IPS DF 4.7 (cell line): ENCODE results near the gene ATP6V0D1.
"Not testable (repeated sequence)": the region's sequence is repeated elsewhere in the genome, so short reads cannot be mapped to it uniquely, and the experiment has no call there.

Experiments
- DNase-seq: peaks from one replicate; pipeline ENCODE4 v3.0.0-alpha.2; 2013; ENCODE audit warnings: low spot score; ENCODE audit errors: extremely low read depth

Gene ATP6V0D1

GRCh38 chr16:67480833-67481560 lies at the start of gene ATP6V0D1:
ATP6V0D1 (minus strand) TSS chr16:67481157; CDS start chr16:67481086, 71 bp downstream.
- peak; percentile 90 for DNase-seq

DNA sequence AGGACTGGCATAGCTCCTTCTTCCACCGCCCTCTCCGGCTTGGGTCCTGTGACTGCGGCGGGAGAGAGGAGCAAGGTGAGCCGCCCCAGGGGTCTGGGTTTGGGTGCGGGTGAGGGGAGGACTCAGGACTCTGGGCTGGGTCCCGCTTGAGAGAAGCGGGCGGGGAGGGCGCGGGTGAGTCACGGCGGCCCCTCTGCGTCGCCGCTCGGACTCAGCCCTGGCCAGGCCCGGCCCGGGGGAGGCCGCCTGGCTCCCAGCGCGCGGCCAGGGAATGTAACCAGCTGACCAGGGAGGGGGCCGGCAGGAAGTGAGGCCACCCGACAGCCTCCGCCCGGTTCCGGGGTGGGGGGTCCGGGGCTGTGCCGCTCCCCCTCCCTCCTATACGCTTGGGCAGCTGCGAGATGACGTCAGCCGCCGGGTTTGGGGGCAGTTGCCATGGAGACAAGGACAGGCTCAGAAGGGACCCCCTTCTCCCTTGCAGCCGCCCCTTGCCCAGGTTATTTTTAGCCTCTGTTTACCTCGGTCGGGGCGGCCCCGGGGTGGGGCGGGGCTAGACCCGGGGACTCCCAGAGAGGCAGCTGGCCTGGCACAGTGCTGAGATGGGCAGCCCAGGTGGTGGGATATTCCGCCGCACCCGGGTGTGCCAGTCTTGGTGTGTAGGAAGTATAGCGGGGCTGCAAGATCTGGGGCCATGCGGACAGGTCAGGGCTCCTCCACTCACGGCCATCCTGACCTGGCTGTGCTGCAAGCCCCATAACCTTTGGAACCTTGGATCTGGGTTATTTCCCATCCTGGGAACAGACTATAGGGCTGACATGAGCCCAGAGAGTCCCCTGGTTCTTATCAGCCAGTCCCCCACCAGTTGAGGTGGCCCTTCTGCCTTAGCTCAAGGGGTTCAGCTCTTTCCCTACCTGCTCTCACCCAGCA lies 49.3 kb upstream of the ATP6V0D1 start:
- no peak for DNase-seq

DNA sequence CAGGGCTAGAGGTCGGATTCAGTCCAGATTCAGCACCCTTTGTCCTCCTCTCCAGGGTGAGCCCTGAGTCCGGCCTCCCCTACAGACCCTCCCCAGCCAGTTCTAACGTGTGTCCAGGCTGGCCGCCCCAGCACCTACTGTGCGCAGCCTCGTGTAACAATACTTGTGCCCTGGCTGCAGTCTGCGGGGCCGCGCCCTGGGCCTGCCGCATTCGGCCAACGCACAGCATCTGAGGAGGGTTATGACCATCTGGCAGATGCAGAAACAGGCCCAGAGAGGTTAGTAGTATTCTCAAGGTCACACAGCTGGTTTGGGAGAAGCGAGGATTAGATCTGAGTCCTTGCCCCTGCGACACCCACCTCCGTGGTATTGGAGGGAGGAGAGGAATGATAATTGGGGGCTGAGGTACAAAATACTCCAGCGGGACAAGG lies 48.6 kb upstream of the ATP6V0D1 start:
- DNase-seq: no peak

- DNase-seq: no peak
Measured at GRCh38 chr16:67528870-67529581, 48.1 kb upstream of the ATP6V0D1 start.

DNA sequence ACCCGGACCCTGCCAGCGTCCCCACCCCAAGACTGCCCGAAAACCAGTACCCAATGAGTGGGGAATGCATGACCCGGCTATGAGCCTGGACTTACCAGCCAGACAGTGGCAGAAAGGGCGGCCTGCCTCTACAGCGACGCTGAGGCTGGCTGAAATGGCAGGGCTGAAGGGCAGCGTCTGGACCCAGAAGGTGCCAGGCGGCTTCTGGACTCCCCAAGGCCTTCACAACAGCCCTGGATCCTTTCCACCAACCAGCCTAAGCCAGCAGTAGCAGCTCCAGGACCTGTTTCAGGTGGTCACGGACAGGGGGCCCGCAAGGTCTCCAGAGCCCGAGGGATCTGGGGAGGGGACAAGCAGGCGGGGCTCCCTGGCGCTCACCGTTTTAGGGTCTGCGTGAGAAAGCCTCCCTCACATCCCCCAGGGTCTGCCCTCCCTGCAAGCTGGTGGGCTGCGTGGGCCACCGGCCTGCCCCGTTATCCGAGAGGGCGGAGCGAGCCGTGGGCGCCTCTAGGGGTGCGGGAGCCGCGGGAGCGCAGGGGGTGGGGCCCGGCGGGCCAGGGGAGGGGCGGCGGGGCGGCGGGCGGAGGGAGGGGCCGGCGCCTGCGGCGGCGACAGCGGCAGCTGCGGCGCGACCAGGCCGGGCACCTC lies 47.4 kb upstream of the ATP6V0D1 start, which contains the start of gene RIPOR1:
Gene RIPOR1 (plus strand): TSS at position 608 of the 648 bp plus-strand sequence. CDS start 9,618 bp downstream, outside the sequence.
- no peak for DNase-seq

DNA sequence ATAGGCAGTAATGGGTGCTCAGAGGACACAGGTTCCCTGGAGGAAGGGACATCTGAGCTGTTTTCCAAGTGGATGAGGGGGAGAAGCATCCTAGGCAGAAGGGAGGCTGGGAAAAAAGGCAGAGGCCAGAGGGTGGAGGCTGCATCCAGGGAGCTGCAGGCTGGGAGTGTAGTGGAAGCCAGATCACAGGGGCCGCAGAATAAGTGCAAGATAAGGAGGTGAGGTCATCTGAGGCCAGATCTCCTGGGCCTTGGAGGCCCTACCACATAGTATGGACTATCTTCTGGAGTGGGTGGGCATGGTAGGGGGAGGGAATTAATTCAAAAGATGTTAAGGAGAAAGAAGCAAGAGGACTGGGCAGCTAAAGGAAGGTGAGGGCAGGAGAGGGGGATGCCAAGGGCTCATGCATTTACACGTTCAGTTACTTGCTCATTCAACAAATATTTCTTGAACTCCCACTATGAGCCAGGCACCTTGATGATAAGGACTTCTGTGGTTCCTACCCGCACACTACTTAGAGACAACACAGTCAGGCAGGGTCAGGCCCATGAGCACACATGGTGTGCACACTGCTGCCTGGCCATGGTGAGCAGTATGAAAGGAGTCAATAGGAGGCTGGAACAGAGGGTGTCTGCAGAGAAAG lies 45.3 kb upstream of the ATP6V0D1 start:
- no peak for DNase-seq

DNA sequence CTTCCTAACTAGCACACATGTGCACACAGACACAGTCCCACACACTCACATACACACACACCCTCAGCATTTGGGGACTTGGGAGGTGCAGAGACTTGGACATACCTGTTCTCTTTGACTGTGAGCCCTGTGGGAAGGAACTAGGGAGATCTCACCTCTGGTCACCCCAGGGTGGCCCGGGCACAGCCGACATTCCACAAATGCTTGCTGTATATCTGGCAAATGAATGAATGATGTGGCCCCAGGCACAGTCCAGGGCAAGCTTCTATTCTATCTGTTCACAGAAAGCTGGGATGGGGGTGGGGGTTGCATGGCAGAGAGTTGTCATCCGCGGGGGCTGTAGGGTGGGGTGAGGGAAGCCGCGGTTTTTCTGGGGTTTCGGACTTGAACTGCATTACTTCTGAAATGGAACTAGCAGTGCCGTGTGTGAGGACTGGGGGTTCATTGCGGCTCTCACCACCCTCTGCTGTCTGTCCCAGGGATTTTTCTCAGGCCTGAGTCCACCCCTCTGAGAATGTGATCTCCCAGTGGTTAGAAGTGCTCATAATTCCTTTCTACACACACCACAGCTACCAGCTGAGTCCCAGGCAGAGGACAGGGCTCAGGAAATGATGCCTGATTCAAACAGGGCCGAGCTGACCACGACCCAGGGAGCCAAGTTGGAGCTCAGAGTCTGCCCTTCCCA lies 44.4 kb upstream of the ATP6V0D1 start:
- DNase-seq: no peak

DNA sequence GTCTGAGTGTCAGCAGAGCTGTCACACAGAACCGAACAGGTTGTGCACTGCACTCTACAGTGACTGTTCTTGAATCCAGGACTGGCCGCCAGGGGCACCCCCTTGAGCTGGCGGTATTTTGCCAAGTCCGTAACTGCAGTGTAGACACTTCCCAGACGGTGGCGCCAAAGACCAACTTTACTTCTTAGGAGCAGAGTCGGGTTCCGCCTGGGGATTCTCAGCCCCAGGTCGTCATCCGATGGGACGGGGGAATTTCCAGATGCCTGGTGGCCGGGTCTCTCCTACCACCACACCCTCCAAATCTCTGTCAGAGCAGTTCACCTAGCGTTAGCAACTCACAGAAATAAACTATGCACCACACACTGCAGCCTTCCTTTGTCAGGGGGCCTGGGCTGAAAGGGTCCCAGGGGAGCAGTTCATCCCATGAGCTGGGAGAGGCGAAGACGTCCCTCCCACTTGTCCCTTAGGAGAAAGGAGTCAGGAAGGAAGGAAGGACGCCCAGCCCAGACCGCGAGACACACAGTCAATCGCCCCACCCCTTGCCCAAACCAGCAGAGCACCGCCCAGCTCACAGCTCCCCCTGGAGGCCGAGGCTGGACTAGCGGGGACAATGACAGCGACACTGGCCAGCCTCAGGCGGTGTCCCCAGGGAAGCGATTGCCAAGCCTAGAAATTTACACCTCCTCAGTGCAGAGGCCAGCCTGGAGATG lies 40.3 kb upstream of the ATP6V0D1 start:
- peak; percentile 93 for DNase-seq

- DNase-seq: no peak
Measured at GRCh38 chr16:67519242-67519641, 38.3 kb upstream of the ATP6V0D1 start.

GRCh38 chr16:67518676-67519075 lies 37.7 kb upstream of the ATP6V0D1 start:
- no peak for DNase-seq

- no peak for DNase-seq
Measured at GRCh38 chr16:67517661-67518423, 36.9 kb upstream of the ATP6V0D1 start.

GRCh38 chr16:67517155-67517445 lies 36.1 kb upstream of the ATP6V0D1 start:
- no peak for DNase-seq

DNA sequence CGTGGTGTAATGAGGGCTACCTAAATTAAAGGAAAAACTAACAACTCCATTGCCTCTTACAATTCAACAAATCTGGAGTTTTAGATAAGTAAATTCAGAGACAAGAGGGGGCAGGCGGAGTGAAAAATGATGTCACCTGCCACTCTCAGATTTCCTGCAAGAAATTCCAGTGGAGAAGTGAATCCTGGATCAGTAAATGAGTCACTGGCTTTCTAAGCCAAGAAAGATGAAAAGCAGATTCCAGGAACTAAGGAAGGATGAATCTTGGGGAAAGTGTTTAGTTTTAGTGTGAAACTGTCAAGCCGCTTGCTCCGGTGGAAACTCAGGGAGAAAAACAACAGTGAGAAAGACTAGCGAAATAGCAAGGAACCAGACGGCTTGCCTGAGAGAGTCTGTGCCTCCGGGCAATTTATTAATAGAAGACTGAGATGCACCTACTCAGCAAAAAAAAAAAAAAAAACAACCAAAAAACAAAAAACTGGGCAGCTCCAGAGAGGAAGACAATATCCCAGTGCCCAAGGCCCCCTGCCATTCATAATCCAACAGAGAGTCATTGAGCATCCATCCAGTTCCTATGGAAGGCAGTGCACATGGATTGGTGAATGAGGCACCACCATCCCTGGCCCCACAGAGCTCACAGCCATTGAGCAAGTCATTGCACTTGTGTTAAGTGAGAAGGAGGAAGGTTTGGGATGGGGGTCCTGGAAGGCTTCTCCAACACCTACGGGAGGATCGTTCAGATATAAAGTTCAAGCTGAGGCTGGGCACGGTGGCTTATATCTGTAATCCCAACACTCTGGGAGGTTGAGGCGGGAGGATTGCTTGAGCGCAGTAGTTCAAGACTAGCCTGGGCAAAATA lies 35.6 kb upstream of the ATP6V0D1 start:
- no peak for DNase-seq

DNA sequence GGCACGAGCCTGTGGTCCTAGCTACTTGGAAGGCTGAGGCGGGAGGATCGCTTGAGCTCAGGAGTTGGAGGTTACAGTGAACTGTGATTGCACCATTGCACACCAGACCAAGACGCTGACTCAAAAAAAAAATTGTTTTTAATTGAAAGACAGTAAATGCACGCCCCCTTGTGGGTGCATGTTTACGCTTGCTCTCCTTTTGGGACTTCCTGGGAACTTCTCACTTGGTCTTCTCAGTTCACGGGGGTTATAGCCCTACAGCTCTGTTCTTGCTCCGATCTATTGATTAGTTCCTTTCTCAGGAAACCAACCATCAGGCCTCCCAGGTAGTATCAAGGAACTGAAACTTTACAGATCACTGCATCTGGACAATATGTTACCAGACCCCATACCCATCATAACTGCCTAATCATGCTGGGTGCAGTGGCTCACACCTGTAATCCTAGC lies 33.4 kb upstream of the ATP6V0D1 start:
- DNase-seq: no peak

- DNase-seq: not testable (repeated sequence)
Measured at GRCh38 chr16:67513892-67514291, 32.9 kb upstream of the ATP6V0D1 start.

DNA sequence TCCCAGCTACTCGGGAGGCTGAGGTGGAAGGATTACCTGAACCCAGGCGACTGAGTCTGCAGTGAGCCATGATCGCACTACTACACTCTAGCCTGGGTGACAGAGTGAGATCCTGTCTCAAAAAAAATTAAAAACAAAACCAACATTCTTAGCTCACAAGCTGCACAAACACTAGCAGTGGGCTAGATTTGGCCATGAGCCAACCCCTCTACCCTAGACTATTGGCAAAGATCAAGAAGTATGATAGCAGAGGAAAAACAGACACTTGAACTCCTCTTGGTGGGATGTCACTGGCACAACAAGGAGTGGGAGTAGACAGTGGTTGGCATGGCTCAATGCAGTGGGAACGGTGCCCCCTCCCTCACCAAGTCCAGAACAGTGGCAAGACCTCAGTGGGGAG lies 28.1 kb upstream of the ATP6V0D1 start:
- no peak for DNase-seq

GRCh38 chr16:67506468-67506867 lies 25.5 kb upstream of the ATP6V0D1 start:
- no peak for DNase-seq
